ENCODE measurements around the gene PTPRC. TPM values are rescaled to one million over a fixed set of nuclear protein-coding genes. Genes with fewer than 3 reads are reported as not detected.

Gene PTPRC
- total RNA-seq, 2 experiments from 2014 or later, result 458 to 564 TPM

- H3K4me3 Mint-ChIP-seq, result peak overlapping the region; percentile 76
- peak overlapping the region; percentile 100 for H3K27ac Mint-ChIP-seq
- H3K27me3 Mint-ChIP-seq, result no peaks in the 10 kb centered on the region
- ATAC-seq (peak; percentile 77), DNase-seq (peak; percentile 84)
- peaks cover 2% of the 10 kb centered on the region for H3K9me3 Mint-ChIP-seq (ENCODE audit: low read depth)
- H3K36me3 Mint-ChIP-seq (ENCODE audit: low read depth), result peaks cover 3% of the 10 kb centered on the region
- POLR2A ChIA-PET, result interaction anchor here (0.5 to 2.3 kb wide), 11 partner anchors 8 to 702 kb away, joined by 3 to 12 read pairs (median 4); partner anchors contain the start of gene PTPRC
- CTCF ChIA-PET, result interaction anchor here (0.6 to 7.4 kb wide), 18 partner anchors 9 to 109 kb away, joined by 3 to 110 read pairs (median 5); partner anchors contain the start of gene PTPRC
- intact Hi-C loops (cut with DNase I, micrococcal nuclease), result loop anchor here (1.0 to 5.0 kb wide), 6 partner anchors 17 to 98 kb away; no protein-coding TSS in a partner anchor
- peaks cover 94% of the 10 kb centered on the region for H3K4me1 Mint-ChIP-seq
Measured at GRCh38 chr1:198620951-198621824, 17.7 kb upstream of the PTPRC start.

GRCh38 chr1:198622001-198622400, 16.8 kb upstream of the PTPRC start:
- POLR2A ChIA-PET, result interaction anchor here (1.1 to 1.3 kb wide), 2 partner anchors 15 to 60 kb away, joined by 4 to 5 read pairs; no protein-coding TSS in a partner anchor
- Mint-ChIP-seq H3K4me3 (peak overlapping the region; percentile 76), H3K27me3 (no peaks in the 10 kb centered on the region), H3K36me3 (ENCODE audit: low read depth) (peaks cover 9% of the 10 kb centered on the region), H3K4me1 (peaks cover 95% of the 10 kb centered on the region), H3K9me3 (ENCODE audit: low read depth) (peaks cover 6% of the 10 kb centered on the region), H3K27ac (peak overlapping the region; percentile 100)
- DNase-seq, result no peak
- no peak for ATAC-seq
- CTCF ChIA-PET, result interaction anchor here (0.6 to 7.4 kb wide), 11 partner anchors 9 to 102 kb away, joined by 3 to 110 read pairs (median 6); partner anchors contain the start of gene PTPRC
- intact Hi-C loops (cut with DNase I, micrococcal nuclease), result loop anchor here in 1 of 2 experiments (5.0 kb wide), 1 partner anchor 35 kb away; no protein-coding TSS in a partner anchor

GRCh38 chr1:198623752-198624647, 14.8 kb upstream of the PTPRC start:
- H3K4me1 Mint-ChIP-seq, result peaks cover 97% of the 10 kb centered on the region
- peaks cover 6% of the 10 kb centered on the region for H3K9me3 Mint-ChIP-seq (ENCODE audit: low read depth)
- ChIA-PET CTCF (interaction anchor here (1.1 to 7.4 kb wide), 3 partner anchors 9 to 33 kb away, joined by 3 to 110 read pairs (median 3); partner anchors contain the start of gene PTPRC), POLR2A (no interaction called here)
- H3K27ac Mint-ChIP-seq, result peak overlapping the region; percentile 74
- no peaks in the 10 kb centered on the region for H3K27me3 Mint-ChIP-seq
- ATAC-seq (no peak), DNase-seq (no peak)
- H3K36me3 Mint-ChIP-seq (ENCODE audit: low read depth), result peaks cover 13% of the 10 kb centered on the region
- H3K4me3 Mint-ChIP-seq, result peak overlapping the region; percentile 27
- intact Hi-C loops (cut with DNase I, micrococcal nuclease), result loop anchor here in 1 of 2 experiments (5.0 kb wide), 1 partner anchor 33 kb away; no protein-coding TSS in a partner anchor

- ATAC-seq (no peak), DNase-seq (no peak)
- H3K27me3 Mint-ChIP-seq, result no peaks in the 10 kb centered on the region
- intact Hi-C loops (cut with DNase I, micrococcal nuclease), result loop anchor here in 1 of 2 experiments (5.0 kb wide), 1 partner anchor 33 kb away; no protein-coding TSS in a partner anchor
- peak overlapping the region; percentile 67 for H3K27ac Mint-ChIP-seq
- POLR2A ChIA-PET, result no interaction called here
- H3K9me3 Mint-ChIP-seq (ENCODE audit: low read depth), result peaks cover 6% of the 10 kb centered on the region
- CTCF ChIA-PET, result interaction anchor here (1.0 to 7.4 kb wide), 4 partner anchors 12 to 104 kb away, joined by 3 to 110 read pairs (median 4); partner anchors contain the start of gene PTPRC
- peaks cover 13% of the 10 kb centered on the region for H3K36me3 Mint-ChIP-seq (ENCODE audit: low read depth)
- peaks cover 97% of the 10 kb centered on the region for H3K4me1 Mint-ChIP-seq
- peak overlapping the region; percentile 27 for H3K4me3 Mint-ChIP-seq
Measured at GRCh38 chr1:198624648-198624980, 14.2 kb upstream of the PTPRC start.

- ChIA-PET CTCF (interaction anchor here (0.6 kb wide), 1 partner anchor 57 kb away, joined by 3 read pairs; no protein-coding TSS in a partner anchor), POLR2A (no interaction called here)
- Mint-ChIP-seq H3K27ac (peak overlapping the region; percentile 92), H3K4me3 (peak overlapping the region; percentile 52), H3K9me3 (ENCODE audit: low read depth) (peaks cover 6% of the 10 kb centered on the region), H3K27me3 (no peaks in the 10 kb centered on the region), H3K36me3 (ENCODE audit: low read depth) (peaks cover 20% of the 10 kb centered on the region), H3K4me1 (peaks cover 94% of the 10 kb centered on the region)
- intact Hi-C loops (cut with DNase I, micrococcal nuclease), result loop anchor here in 1 of 2 experiments (1.0 kb wide), 1 partner anchor 11 kb away; no protein-coding TSS in a partner anchor
- peak; percentile 68 for ATAC-seq
- DNase-seq, result no peak
Measured at GRCh38 chr1:198627436-198628066, 11.3 kb upstream of the PTPRC start.

- ChIA-PET CTCF (no interaction called here), POLR2A (no interaction called here)
- Mint-ChIP-seq H3K27me3 (no peaks in the 10 kb centered on the region), H3K4me1 (peaks cover 95% of the 10 kb centered on the region), H3K27ac (peak overlapping the region; percentile 92), H3K9me3 (ENCODE audit: low read depth) (peaks cover 7% of the 10 kb centered on the region), H3K4me3 (peak overlapping the region; percentile 52), H3K36me3 (ENCODE audit: low read depth) (peaks cover 25% of the 10 kb centered on the region)
- intact Hi-C loops (cut with DNase I, micrococcal nuclease), result no loop called here
- no peak for ATAC-seq
- no peak for DNase-seq
Measured at GRCh38 chr1:198628067-198628455, 10.8 kb upstream of the PTPRC start.

- H3K4me1 Mint-ChIP-seq, result peaks cover 97% of the 10 kb centered on the region
- ATAC-seq, result no peak
- ChIA-PET POLR2A (no interaction called here), CTCF (interaction anchor here (3.1 kb wide), 1 partner anchor 8 kb away, joined by 14 read pairs; no protein-coding TSS in a partner anchor)
- H3K27ac Mint-ChIP-seq, result peak overlapping the region; percentile 30
- H3K9me3 Mint-ChIP-seq (ENCODE audit: low read depth), result peaks cover 16% of the 10 kb centered on the region
- no peaks in the 10 kb centered on the region for H3K27me3 Mint-ChIP-seq
- intact Hi-C loops (cut with DNase I, micrococcal nuclease), result no loop called here
- no peak for DNase-seq
- H3K36me3 Mint-ChIP-seq (ENCODE audit: low read depth), result peaks cover 40% of the 10 kb centered on the region
- no peak overlapping the region for H3K4me3 Mint-ChIP-seq
Measured at GRCh38 chr1:198629610-198630009, 9.2 kb upstream of the PTPRC start.

GRCh38 chr1:198630863-198631262, 8.0 kb upstream of the PTPRC start:
- POLR2A ChIA-PET, result interaction anchor here (1.1 kb wide), 1 partner anchor 10 kb away, joined by 4 read pairs; no protein-coding TSS in a partner anchor
- peaks cover 49% of the 10 kb centered on the region for H3K36me3 Mint-ChIP-seq (ENCODE audit: low read depth)
- peaks cover 15% of the 10 kb centered on the region for H3K9me3 Mint-ChIP-seq (ENCODE audit: low read depth)
- no peak overlapping the region for H3K4me3 Mint-ChIP-seq
- H3K27ac Mint-ChIP-seq, result peak overlapping the region; percentile 26
- ATAC-seq, result no peak
- H3K4me1 Mint-ChIP-seq, result peaks cover 95% of the 10 kb centered on the region
- H3K27me3 Mint-ChIP-seq, result no peaks in the 10 kb centered on the region
- CTCF ChIA-PET, result interaction anchor here (0.7 to 3.1 kb wide), 3 partner anchors 9 to 11 kb away, joined by 3 to 14 read pairs (median 4); no protein-coding TSS in a partner anchor
- no peak for DNase-seq
- intact Hi-C loops (cut with DNase I, micrococcal nuclease), result no loop called here

GRCh38 chr1:198631292-198631691, 7.5 kb upstream of the PTPRC start:
- ATAC-seq (no peak), DNase-seq (no peak)
- ChIA-PET CTCF (interaction anchor here (0.7 to 3.1 kb wide), 5 partner anchors 9 to 46 kb away, joined by 3 to 14 read pairs (median 4); no protein-coding TSS in a partner anchor), POLR2A (interaction anchor here (1.1 kb wide), 1 partner anchor 11 kb away, joined by 4 read pairs; no protein-coding TSS in a partner anchor)
- H3K36me3 Mint-ChIP-seq (ENCODE audit: low read depth), result peaks cover 48% of the 10 kb centered on the region
- H3K4me1 Mint-ChIP-seq, result peaks cover 94% of the 10 kb centered on the region
- peak overlapping the region; percentile 23 for H3K27ac Mint-ChIP-seq
- H3K27me3 Mint-ChIP-seq, result no peaks in the 10 kb centered on the region
- peaks cover 15% of the 10 kb centered on the region for H3K9me3 Mint-ChIP-seq (ENCODE audit: low read depth)
- intact Hi-C loops (cut with DNase I, micrococcal nuclease), result no loop called here
- H3K4me3 Mint-ChIP-seq, result peak overlapping the region; percentile 16

- peaks cover 94% of the 10 kb centered on the region for H3K4me1 Mint-ChIP-seq
- ChIA-PET POLR2A (no interaction called here), CTCF (interaction anchor here (0.9 to 3.1 kb wide), 3 partner anchors 11 to 45 kb away, joined by 3 to 14 read pairs (median 4); no protein-coding TSS in a partner anchor)
- H3K4me3 Mint-ChIP-seq, result no peak overlapping the region
- peaks cover 11% of the 10 kb centered on the region for H3K9me3 Mint-ChIP-seq (ENCODE audit: low read depth)
- ATAC-seq, result no peak
- H3K27ac Mint-ChIP-seq, result peak overlapping the region; percentile 38
- peaks cover 48% of the 10 kb centered on the region for H3K36me3 Mint-ChIP-seq (ENCODE audit: low read depth)
- intact Hi-C loops (cut with DNase I, micrococcal nuclease), result no loop called here
- no peaks in the 10 kb centered on the region for H3K27me3 Mint-ChIP-seq
- no peak for DNase-seq
Measured at GRCh38 chr1:198632007-198632406, 6.8 kb upstream of the PTPRC start.
